Activated CD4-positive, alpha-beta T cell treated with anti-CD3 and anti-CD28 coated beads, Interleukin-2, Interleukin-4, amounts not matched to agents 100 ng/mL and 50 ng/mL, durations not matched to agents 16 hours and 8 hours (primary cell): Measurements from ENCODE around the gene SEC16A.

ENCODE experiments used
- DNase-seq: peaks from one replicate; pipeline ENCODE4 v3.0.0-alpha.2; 2020; ENCODE audit warnings: low spot score

Gene SEC16A

GRCh38 chr9:136502196-136502595, 19.4 kb upstream of the SEC16A start:
- DNase-seq: no peak

GRCh38 chr9:136501686-136502085, 18.8 kb upstream of the SEC16A start:
- no peak for DNase-seq

GRCh38 chr9:136499935-136500910, 17.4 kb upstream of the SEC16A start:
- DNase-seq: no peak

GRCh38 chr9:136499071-136499934, 16.5 kb upstream of the SEC16A start:
- DNase-seq: no peak

GRCh38 chr9:136497916-136498695, 15.3 kb upstream of the SEC16A start:
- DNase-seq: no peak

- DNase-seq: no peak
Measured at GRCh38 chr9:136496801-136497620, 14.2 kb upstream of the SEC16A start.

GRCh38 chr9:136496181-136496580, 13.3 kb upstream of the SEC16A start:
- no peak for DNase-seq

- DNase-seq: no peak
Measured at GRCh38 chr9:136495238-136495800, 12.5 kb upstream of the SEC16A start.

GRCh38 chr9:136494531-136495215, 11.8 kb upstream of the SEC16A start:
- no peak for DNase-seq

GRCh38 chr9:136494012-136494411, 11.2 kb upstream of the SEC16A start:
- no peak for DNase-seq

- DNase-seq: no peak
Measured at GRCh38 chr9:136493567-136493971, 10.7 kb upstream of the SEC16A start.

- no peak for DNase-seq
Measured at GRCh38 chr9:136492978-136493522, 10.2 kb upstream of the SEC16A start.

- DNase-seq: no peak
Measured at GRCh38 chr9:136489731-136490130, 6.9 kb upstream of the SEC16A start.

GRCh38 chr9:136488247-136489214, 5.7 kb upstream of the SEC16A start:
- DNase-seq: peak; percentile 66

GRCh38 chr9:136487672-136488071, 4.8 kb upstream of the SEC16A start:
- no peak for DNase-seq

- DNase-seq: no peak
Measured at GRCh38 chr9:136486823-136487620, 4.2 kb upstream of the SEC16A start.

GRCh38 chr9:136486131-136486530, 3.3 kb upstream of the SEC16A start:
- no peak for DNase-seq
